ENCODE results near the gene MAP4K3.

MAP4K3 gene

DNA sequence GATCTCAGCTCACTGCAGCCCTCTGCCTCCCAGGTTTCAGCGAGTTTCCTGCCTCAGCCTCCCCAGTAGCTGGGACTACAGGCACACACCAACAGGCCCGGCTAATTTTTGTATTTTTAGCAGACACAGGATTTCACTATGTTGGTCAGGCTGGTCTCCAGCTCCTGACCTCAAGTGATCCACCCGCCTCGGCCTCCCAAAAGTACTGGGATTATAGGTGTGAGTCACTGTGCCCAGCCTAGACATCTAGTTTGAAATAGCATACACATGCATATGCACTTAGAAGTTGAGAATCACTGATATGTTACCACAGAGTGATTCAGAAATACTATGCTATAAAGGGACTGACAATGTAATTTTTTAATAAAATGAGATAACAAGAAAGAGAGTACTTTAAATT lies 123.5 kb downstream of the MAP4K3 start:
- Histone ChIP-seq H3K9me3 (no peaks in the 10 kb centered on the region), H3K27ac (no peak overlapping the region), H3K4me3 (no peak overlapping the region), H3K27me3 (no peaks in the 10 kb centered on the region), H3K4me1 (no peaks in the 10 kb centered on the region), H3K36me3 (peaks cover 27 to 33% (median 31%) of the 10 kb centered on the region in 3 donors)
- intact Hi-C loops (cut with DNase I; ENCODE audit: low total_unique reads): no loop called here
- TF ChIP-seq, protein P1, sequence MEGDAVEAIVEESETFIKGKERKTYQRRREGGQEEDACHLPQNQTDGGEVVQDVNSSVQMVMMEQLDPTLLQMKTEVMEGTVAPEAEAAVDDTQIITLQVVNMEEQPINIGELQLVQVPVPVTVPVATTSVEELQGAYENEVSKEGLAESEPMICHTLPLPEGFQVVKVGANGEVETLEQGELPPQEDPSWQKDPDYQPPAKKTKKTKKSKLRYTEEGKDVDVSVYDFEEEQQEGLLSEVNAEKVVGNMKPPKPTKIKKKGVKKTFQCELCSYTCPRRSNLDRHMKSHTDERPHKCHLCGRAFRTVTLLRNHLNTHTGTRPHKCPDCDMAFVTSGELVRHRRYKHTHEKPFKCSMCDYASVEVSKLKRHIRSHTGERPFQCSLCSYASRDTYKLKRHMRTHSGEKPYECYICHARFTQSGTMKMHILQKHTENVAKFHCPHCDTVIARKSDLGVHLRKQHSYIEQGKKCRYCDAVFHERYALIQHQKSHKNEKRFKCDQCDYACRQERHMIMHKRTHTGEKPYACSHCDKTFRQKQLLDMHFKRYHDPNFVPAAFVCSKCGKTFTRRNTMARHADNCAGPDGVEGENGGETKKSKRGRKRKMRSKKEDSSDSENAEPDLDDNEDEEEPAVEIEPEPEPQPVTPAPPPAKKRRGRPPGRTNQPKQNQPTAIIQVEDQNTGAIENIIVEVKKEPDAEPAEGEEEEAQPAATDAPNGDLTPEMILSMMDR (IDR thresholded peaks at IDR 0.05): no peak
- no peak for DNase-seq

DNA sequence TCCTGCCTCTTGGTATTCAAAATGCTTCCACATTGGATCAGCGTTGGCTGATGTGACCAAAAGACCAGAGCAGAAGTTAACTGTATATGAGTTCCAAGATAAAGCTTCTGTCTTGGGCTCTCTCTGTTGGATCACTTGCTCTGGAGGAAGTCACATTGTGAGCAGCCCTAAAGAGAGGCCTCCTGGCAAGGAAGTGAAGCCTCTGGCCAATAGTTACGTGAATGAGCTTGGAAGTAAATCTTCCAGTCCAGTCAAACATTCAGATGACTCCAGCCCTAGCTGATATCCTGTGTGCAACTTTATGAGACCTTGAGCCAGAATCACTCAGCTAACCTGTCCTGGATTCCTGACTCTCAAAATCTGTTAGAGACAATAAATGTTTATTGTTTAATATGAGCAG lies 125.6 kb downstream of the MAP4K3 start:
- Histone ChIP-seq H3K4me1 (no peaks in the 10 kb centered on the region), H3K27me3 (no peaks in the 10 kb centered on the region), H3K36me3 (peaks cover 27 to 33% (median 31%) of the 10 kb centered on the region in 3 donors), H3K9me3 (no peaks in the 10 kb centered on the region), H3K4me3 (no peak overlapping the region), H3K27ac (no peak overlapping the region)
- TF ChIP-seq, protein P1 (IDR thresholded peaks at IDR 0.05): no peak
- no peak for DNase-seq
- intact Hi-C loops (cut with DNase I; ENCODE audit: low total_unique reads): no loop called here

- TF ChIP-seq, protein P1 (IDR thresholded peaks at IDR 0.05): no peak
- Histone ChIP-seq H3K27me3 (no peaks in the 10 kb centered on the region), H3K4me3 (no peak overlapping the region), H3K36me3 (peaks cover 17 to 28% (median 20%) of the 10 kb centered on the region in 3 donors), H3K9me3 (no peaks in the 10 kb centered on the region), H3K4me1 (peaks cover 0 to 6% (median 0%) of the 10 kb centered on the region in 4 donors), H3K27ac (no peak overlapping the region)
- no peak for DNase-seq
- intact Hi-C loops (cut with DNase I; ENCODE audit: low total_unique reads): no loop called here
Measured at GRCh38 chr2:39308778-39309177, 128.3 kb downstream of the MAP4K3 start.

- Histone ChIP-seq H3K4me3 (no peak overlapping the region), H3K27me3 (no peaks in the 10 kb centered on the region), H3K9me3 (no peaks in the 10 kb centered on the region), H3K27ac (no peak overlapping the region), H3K36me3 (peaks cover 3 to 9% (median 8%) of the 10 kb centered on the region in 3 donors), H3K4me1 (peaks cover 0 to 6% (median 0%) of the 10 kb centered on the region in 4 donors)
- no peak for DNase-seq
- TF ChIP-seq, protein P1 (IDR thresholded peaks at IDR 0.05): no peak
- intact Hi-C loops (cut with DNase I; ENCODE audit: low total_unique reads): no loop called here
Measured at GRCh38 chr2:39306626-39307025, 130.5 kb downstream of the MAP4K3 start.

GRCh38 chr2:39304729-39305128 lies 132.4 kb downstream of the MAP4K3 start:
- Histone ChIP-seq H3K9me3 (no peaks in the 10 kb centered on the region), H3K27ac (no peak overlapping the region), H3K27me3 (no peaks in the 10 kb centered on the region), H3K4me3 (no peak overlapping the region), H3K4me1 (peaks cover 0 to 6% (median 0%) of the 10 kb centered on the region in 4 donors), H3K36me3 (peaks cover 0 to 3% (median 0%) of the 10 kb centered on the region in 3 donors)
- TF ChIP-seq, protein P1 (IDR thresholded peaks at IDR 0.05): no peak
- no peak for DNase-seq
- intact Hi-C loops (cut with DNase I; ENCODE audit: low total_unique reads): no loop called here

DNA sequence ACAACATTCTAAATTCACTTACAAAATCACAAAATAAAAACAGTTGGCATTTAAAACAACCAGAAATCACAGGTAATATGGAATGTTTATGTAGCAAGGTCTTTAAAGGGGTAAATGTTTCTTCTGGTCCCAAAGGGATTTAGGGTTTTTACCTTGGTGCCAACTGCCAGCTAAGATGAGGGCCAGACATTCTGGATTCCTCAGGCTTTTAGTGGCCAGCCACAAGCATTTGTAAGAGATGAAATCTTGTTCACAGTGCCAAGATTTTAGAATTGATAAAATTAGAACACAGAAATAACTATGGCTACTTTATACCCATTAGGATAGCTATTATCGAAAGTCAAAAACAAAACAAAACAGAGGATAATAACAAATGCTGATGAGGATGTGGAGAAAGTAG lies 132.9 kb downstream of the MAP4K3 start:
- no peak overlapping the region for H3K4me3 ChIP-seq
- no peak overlapping the region for H3K27ac ChIP-seq
- H3K9me3 ChIP-seq: no peaks in the 10 kb centered on the region
- TF ChIP-seq, protein P1 (IDR thresholded peaks at IDR 0.05): no peak
- peaks cover 0 to 6% (median 0%) of the 10 kb centered on the region in 4 donors for H3K4me1 ChIP-seq
- H3K36me3 ChIP-seq: peaks cover 0 to 3% (median 2%) of the 10 kb centered on the region in 3 donors
- DNase-seq: no peak
- intact Hi-C loops (cut with DNase I; ENCODE audit: low total_unique reads): no loop called here
- no peaks in the 10 kb centered on the region for H3K27me3 ChIP-seq
